ENCODE results near the gene LHFPL2.
"Not testable (repeated sequence)": the region's sequence is repeated elsewhere in the genome, so short reads cannot be mapped to it uniquely, and the experiment has no call there.

LHFPL2 gene

GRCh38 chr5:78648359-78649210 lies at the start of gene LHFPL2:
TSS of gene LHFPL2 (minus strand) at chr5:78648772. CDS start at chr5:78510213, 138,559 bp downstream.
- DNase-seq: no peak

DNA sequence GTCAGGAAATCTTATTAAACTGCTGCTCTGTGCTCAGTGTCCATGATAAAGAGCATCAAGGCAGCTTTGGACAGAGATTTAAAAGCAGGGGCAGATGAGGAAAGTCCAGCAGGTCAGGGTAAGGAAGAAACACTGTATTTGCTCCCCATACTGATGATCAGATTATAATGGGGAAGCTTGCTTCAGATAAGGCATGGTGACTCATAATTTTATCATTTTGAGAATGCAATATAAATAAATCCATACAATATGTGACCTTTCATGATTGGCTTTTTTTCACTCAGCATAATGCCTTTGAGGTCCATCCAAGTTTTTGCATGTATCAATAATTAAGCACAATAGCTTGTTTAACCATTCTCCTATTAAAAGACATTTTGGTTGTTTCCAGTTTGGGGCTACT lies 48.1 kb upstream of the LHFPL2 start:
- no peak for DNase-seq

GRCh38 chr5:78696052-78696451 lies 47.5 kb upstream of the LHFPL2 start:
- not testable (repeated sequence) for DNase-seq

DNA sequence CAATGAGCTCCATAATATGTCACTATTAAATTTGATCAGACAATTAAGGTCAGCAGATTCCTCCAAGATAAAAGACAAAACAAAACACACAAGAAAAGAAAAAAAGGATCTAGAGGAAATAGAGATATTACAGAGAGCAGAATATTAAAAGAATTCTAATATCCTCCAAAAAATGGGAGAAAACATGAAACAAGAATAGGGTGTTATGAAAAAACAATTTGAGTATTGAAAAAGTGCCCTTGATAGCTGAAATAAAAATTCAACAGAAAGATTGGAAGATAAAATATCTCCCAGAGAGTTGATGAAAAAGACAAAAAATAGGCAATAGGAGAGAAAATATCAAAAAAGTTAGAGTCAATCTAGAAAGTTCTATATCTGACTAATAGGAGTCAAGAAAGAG lies 44.8 kb upstream of the LHFPL2 start:
- no peak for DNase-seq

DNA sequence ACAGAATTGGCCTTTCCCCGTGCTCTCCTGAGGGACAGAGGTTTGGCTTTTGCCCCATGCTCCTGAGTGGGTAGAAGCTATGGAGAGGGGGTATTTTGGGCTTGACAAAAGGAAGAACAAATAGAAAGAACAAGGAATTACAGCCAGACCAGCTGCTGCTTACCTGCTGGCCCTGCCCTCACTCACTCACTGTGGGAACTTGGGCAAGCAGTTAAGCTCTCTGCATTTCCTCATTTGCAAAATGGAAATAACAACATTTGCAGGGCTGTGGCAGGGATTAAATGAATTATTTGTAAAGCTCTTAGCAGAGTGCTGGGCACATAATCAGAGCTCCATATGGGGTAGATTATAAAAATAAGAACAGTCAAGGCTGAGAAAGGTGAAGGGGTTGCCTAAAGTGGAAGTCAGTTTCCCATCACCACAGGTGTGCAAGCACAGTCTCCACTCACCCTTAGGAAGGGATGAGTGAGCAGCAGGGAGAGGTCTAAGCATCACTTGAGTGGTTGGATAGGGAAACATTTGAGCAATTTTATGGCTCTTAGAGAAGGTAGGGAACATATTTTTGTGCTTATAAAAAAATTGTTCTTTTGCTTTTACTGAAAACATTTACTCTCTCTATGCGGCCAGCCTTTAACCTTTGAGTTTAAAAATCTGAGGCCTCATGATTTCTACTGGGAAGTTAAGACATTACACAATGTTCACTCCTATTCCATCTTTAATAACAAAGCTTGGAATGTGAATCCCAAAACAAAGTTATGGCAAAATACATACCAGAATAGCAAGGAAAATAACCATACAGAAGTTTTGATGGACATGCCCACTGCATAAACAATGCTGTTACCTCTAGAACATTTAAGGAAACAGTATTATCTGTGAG lies 42.8 kb upstream of the LHFPL2 start:
- peak in 1 of 2 experiments; percentile 33 for DNase-seq

- no peak for DNase-seq
Observed at GRCh38 chr5:78690253-78690972, 41.8 kb upstream of the LHFPL2 start.

DNA sequence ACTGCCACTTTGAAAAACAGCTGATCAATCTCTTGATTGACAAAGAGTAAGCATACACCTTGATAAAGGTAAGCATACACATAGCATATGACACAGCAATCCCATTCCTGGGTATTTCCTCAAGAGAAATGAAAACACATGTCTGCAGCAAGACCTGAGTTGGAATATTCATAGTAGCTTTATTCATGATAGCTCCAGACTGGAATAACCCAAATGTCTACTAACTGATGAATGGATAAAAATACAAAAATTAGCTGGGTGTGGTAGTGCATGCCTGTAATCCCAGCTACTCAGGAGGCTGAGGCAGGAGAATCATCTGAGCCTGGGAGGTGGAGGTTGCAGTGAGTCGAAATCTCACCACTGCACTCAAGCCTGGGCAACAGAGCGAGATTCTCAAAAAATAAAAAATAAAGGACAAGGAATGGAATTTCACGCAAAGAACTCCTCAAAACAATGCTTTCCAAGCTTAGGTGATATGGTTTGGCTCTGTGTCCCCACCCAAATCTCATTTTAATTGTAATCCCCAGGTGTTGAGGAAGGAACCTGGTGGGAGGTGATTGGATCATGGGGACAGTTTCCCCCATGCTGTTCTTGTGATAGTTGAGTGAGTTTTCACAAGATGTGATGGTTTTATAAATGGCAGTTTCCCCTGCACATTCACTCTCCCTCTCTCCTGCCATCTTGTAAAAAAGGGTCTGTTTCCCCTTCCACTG lies 41.1 kb upstream of the LHFPL2 start:
- no peak for DNase-seq

DNA sequence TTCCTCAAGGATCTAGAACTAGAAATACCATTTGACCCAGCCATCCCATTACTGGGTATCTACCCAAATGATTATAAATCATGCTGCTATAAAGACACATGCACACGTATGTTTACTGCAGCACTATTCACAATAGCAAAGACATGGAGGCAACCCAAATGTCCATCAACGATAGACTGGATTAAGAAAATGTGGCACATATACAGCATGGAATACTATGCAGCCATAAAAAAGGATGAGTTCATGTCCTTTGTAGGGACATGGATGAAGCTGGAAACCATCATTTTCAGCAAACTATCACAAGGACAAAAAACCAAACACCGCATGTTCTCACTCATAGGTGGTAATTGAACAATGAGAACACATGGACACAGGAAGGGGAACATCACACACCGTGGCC lies 38.9 kb upstream of the LHFPL2 start:
- DNase-seq: not testable (repeated sequence)

DNA sequence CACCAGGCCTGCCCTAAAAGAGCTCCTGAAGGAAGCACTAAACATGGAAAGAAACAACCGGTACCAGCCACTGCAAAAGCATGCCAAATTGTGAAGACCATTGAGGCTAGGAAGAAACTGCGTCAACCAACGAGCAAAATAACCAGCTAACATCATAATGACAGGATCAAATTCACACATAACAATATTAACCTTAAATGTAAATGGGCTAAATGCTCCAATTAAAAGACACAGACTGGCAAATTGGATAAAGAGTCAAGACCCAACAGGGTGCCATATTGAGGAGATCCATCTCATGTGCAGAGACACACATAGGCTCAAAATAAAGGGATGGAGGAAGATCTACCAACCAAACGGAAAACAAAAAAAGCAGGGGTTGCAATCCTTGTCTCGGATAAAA lies 35.3 kb upstream of the LHFPL2 start:
- DNase-seq: not testable (repeated sequence)

GRCh38 chr5:78679905-78680304 lies 31.3 kb upstream of the LHFPL2 start:
- DNase-seq: no peak

DNA sequence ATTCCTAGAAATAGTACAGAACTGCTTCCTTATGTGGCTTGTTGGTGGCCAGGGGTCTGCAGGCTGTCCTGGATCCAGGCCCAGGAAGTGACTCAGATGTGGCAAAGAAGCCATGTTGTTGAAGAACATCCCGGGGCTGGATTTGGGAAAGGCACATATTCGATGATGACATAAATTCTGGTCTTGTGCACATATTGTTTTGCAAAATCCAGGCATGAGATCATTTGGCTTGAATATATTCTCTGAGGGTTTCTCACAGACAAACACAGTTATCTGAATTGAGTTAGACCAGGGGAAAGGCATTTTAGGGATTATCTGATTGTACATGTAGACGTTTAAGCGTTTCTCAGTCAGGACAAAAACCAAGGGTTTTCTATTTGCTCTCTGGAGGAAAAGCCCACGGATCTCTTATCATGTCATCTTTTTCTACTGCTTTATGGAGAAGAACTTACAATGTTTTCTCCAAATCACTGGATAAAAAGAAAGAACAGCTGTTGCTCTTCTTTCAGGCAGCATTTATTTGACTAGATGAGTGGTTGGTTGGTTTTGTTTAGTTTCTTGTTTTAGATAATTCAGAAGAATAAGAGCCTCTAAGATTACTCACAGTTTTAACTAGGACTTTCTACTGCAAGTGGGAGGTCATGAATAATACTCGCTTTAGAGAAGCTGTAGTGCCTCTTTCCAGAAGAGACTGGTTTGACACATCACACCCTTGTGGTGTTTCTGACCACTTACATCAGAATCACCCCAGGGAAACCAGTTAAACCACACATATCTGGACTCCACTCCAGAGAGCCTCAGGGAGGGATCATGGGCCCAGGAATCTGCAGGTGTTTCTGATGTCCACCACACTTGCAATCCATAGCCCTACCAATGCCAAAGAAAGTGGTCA lies 29.5 kb upstream of the LHFPL2 start:
- DNase-seq: no peak

GRCh38 chr5:78675956-78676730 lies 27.6 kb upstream of the LHFPL2 start:
- no peak for DNase-seq

DNA sequence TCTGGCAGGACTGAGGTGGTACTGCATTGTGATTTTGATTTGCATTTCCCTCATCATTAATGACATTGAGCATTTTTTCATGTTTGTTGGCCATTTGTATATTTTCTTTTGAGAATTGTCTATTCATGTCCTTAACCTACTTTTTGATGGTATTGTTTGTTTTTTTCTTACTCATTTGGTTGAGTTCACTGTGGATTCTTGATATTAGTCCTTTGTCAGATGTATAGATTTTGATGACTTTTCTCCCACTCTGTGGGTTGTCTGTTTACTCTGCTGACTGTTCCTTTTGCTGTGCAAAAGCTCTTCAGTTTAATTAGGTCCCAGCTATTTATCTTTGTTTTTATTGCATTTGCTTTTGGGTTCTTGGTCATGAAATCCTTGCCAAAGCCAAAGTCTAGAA lies 25.3 kb upstream of the LHFPL2 start:
- DNase-seq: not testable (repeated sequence)

DNA sequence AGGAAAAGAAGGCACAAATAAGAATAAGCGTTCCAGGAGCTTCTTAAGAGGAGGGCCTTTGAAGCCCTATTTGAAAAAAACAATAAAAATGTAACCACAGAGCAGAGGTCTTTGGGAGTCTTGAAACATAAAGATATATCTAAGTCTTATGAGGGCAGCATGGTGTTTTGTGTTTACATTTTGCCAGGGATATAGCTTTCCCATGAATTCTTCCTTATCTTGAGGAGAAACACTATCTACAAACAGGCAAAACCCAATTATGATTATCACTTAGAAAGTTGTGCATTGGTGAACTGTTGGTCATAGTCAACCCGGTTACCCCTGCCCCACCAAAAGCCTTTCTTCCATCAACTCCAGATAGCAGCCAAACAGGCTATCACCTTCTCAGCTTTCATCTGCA lies 23.6 kb upstream of the LHFPL2 start:
- DNase-seq: no peak

GRCh38 chr5:78671609-78672008 lies 23.0 kb upstream of the LHFPL2 start:
- no peak for DNase-seq

DNA sequence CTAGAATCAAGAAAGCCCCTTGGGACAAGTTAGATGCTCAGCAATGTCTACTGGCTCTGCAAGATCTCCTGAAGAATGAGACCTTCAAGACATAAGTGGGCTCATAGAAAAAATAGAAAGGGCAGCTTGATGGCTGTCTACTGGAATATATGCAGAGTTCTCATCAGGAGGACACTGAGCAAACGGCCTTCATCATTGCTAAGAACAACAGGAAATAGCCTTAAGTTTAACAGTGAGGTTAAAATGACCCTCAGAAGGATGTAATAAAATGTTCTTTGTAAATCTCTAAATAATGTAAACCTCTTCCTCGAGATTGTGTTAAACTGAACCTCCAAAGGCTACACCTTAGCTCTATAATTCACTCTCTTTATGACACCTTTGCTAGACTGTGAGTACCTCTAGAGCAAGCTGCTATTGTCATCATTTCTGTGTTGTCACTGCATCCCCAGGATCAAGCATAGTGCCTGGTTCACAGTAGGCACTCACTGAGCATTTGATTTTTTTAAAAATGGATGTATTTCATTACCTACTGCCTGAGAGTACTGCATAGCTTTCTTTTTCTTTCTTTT lies 22.2 kb upstream of the LHFPL2 start:
- no peak for DNase-seq

DNA sequence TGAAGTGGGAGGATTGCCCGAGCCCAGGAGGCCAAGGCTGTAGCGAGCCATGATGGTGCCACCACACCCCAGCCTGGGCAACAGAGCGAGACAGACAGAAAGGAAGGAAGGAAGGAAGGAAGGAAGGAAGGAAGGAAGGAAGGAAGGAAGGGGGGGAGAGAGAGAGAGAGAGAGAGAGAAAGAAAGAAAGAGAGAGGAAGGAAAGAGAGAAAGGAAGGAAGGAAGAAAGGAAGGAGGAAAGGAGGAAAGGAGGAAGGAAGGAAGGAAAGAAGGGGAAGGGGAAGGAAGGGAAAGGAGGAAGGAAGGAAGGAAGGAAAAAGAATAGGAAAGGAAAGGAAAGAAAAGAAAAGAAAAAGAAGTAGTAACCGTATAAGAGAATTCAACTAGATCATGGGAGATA lies 20.8 kb upstream of the LHFPL2 start:
- no peak for DNase-seq

- no peak for DNase-seq
Observed at GRCh38 chr5:78667461-78668103, 19.0 kb upstream of the LHFPL2 start.

- not testable (repeated sequence) for DNase-seq
Observed at GRCh38 chr5:78666975-78667374, 18.4 kb upstream of the LHFPL2 start.

DNA sequence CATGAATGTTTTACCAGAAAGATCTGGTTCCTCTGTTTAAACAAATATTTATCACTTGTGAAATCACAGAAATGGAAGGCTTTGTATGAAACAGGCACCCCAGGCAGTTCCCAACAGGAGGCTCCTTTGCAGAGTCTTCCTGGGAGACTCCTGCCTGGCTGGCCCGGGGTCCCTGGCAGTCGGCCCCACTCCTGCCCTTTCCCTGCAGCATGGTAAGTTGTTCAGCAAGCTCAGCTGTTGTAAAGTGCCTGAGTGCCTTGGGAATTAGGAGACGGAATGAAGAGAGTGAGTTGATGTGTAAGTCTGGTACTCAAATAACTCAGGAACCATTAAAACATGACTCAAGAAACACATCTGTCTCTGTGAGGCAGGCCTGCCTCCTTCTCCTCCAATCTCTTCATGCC lies 17.5 kb upstream of the LHFPL2 start:
- DNase-seq: no peak
